ENCODE measurements around the gene NRROS. TPM values are rescaled to one million over a fixed set of nuclear protein-coding genes. Genes with fewer than 3 reads are reported as not detected.

NRROS gene
- total and polyA plus RNA-seq, 2 of the 4 experiments (the other 2 are of a cell fraction): 0.10 TPM; not detected in 1

DNA sequence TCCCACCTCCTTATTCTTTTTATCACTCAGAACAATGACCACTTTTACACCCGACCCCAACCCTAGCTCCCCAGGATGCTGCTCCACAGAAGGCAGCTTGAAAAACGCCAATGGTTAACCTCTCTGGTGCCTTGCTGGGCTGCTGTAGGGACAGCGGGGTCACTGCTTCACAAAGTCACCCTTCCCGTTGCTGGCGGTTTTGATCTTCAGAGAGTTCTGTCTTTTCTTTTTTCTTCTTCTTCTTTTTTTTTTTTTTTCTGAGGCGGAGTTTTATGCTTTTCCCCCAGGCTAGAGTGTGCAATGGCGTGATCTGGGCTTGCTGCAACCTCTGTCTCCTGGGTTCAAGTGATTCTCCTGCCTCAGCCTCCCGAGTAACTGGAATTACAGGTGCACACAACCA lies 51.9 kb downstream of the NRROS start:
- H2BK5ac ChIP-seq (ENCODE audit: low read depth, low read length, poor library complexity, severe bottlenecking): no peak overlapping the region
- no peak overlapping the region for H4K8ac ChIP-seq (ENCODE audit: low read depth in 2 of 2, low read length in 2 of 2)
- H3K9ac ChIP-seq (ENCODE audit: low read depth, low read length): no peak overlapping the region
- peaks cover 5% of the 10 kb centered on the region; the same call in 1 of the 2 replicates for H3K4me1 ChIP-seq (ENCODE audit: control insufficient read depth, insufficient read depth, low read length)
- H3K79me1 ChIP-seq (ENCODE audit: low read depth in 1 of 2, low read length in 2 of 2): no peaks in the 10 kb centered on the region
- H4K91ac ChIP-seq (ENCODE audit: insufficient read depth, low read depth, low read length): no peak overlapping the region
- POLR2A ChIA-PET (ENCODE audit: unreplicated experiment): no interaction called here
- H3K23ac ChIP-seq (ENCODE audit: low read depth, low read length): no peak overlapping the region
- no TSS peak for BruUV-seq (replicated peaks)
- H3K56ac ChIP-seq (ENCODE audit: extremely low read depth, insufficient read depth, low read length): no peak overlapping the region
- intact Hi-C loops (cut with micrococcal nuclease): no loop called here
- H3K27ac ChIP-seq (ENCODE audit: insufficient read depth, low read length): no peak overlapping the region
- no peak overlapping the region for H2AFZ ChIP-seq (replicated peaks; ENCODE audit: low read length, poor library complexity)
- H3K4ac ChIP-seq (ENCODE audit: low read depth, low read length): no peak overlapping the region
- no peak overlapping the region for H3K4me2 ChIP-seq (ENCODE audit: low read depth, low read length)
- H3K4me3 ChIP-seq (ENCODE audit: insufficient read depth, low read depth, low read length): no peak overlapping the region
- no peaks in the 10 kb centered on the region for H3K9me3 ChIP-seq (ENCODE audit: control insufficient read depth, insufficient read depth, low read length)
- H3K9me1 ChIP-seq (ENCODE audit: insufficient read depth, low read length): no peaks in the 10 kb centered on the region; the same call in 1 of the 2 replicates
- dilution Hi-C loops (cut with HindIII; ENCODE audit: low sequenced_read_pairs, unreplicated experiment): no loop called here
- no peak overlapping the region for H2BK15ac ChIP-seq (ENCODE audit: low read depth, low read length)
- CTCF ChIA-PET: interaction anchor here (1.2 kb wide), 1 partner anchor 82 kb away, joined by 3 read pairs; no protein-coding TSS in a partner anchor
- H4K20me1 ChIP-seq (ENCODE audit: insufficient read depth, low read length): no peaks in the 10 kb centered on the region
- no peaks in the 10 kb centered on the region for H3K36me3 ChIP-seq (ENCODE audit: control insufficient read depth, insufficient read depth, low read length)
- ATAC-seq (ENCODE audit: low read depth) (no peak), DNase-seq (no peak)
- no peak for TF ChIP-seq MAFK (IDR thresholded peaks at IDR 0.05; ENCODE audit: low read depth, low read length)
- no peak for TF ChIP-seq FOS (IDR thresholded peaks at IDR 0.05; ENCODE audit: low read depth, low read length)
- TF ChIP-seq NFE2L2 (IDR thresholded peaks at IDR 0.05; ENCODE audit: low read depth, low read length): no peak
- 85% methylated on average over 4 of the region's 8 CpGs; no CpG with 5 or more reads in 1 of the 2 experiments for WGBS, 2 experiments (ENCODE audit: extremely low coverage in 2 of 2, insufficient read length in 1 of 2)
- in situ Hi-C loops (cut with MboI; ENCODE audit: low sequenced_read_pairs): no loop called here
- peaks cover 7% of the 10 kb centered on the region for H3K27me3 ChIP-seq (ENCODE audit: control insufficient read depth, insufficient read depth, low read length)
- no peak overlapping the region for H2BK120ac ChIP-seq (ENCODE audit: low read depth, low read length)
- no peak overlapping the region for H4K5ac ChIP-seq (ENCODE audit: low read depth, low read length)
- no peak overlapping the region for H2AK9ac ChIP-seq (replicated peaks; ENCODE audit: low read depth, low read length, poor library complexity)
- no peak overlapping the region for H2BK20ac ChIP-seq (ENCODE audit: low read depth, low read length)
- H3K14ac ChIP-seq (replicated peaks; ENCODE audit: low read depth, low read length): no peak overlapping the region
- no peak overlapping the region for H3K18ac ChIP-seq (ENCODE audit: low read depth, low read length)
- no peak overlapping the region for H2AK5ac ChIP-seq (ENCODE audit: low read depth, low read length)

All from IMR-90 (cell line).